HepG2 (cell line): Measurements from ENCODE around the gene PRR29. TPM values are rescaled to one million over a fixed set of nuclear protein-coding genes. Genes with fewer than 3 reads are reported as not detected.

Experiments
- ATAC-seq: fragments of 200-7000 bp; cut with Tn5 transposase; 3 replicates; pipeline ENCODE4 v1.9.1; 2020; ENCODE audit warnings: mild to moderate bottlenecking, moderate library complexity
- BruUV-seq: library from RNA; stranded (reverse); fragments of 400-500 nt; replicated peaks from 2 replicates; lab custom pipeline; 2021; lab: Mats Ljungman, UMichigan
- CTCF ChIA-PET: fragments of 300-600 bp; formaldehyde crosslinking; extraction: SDS; loops from one replicate; lab custom pipeline; 2021; ENCODE audit warnings: low total read pairs, inconsistent platforms, low intra/inter-chr PET ratio; lab: Yijun Ruan, JAX
- POLR2A ChIA-PET: fragments of 350-600 bp; sonication (Branson Sonifier 250); formaldehyde crosslinking; loops from one replicate; lab custom pipeline; 2020; ENCODE audit warnings: antibody characterized with exemption, inconsistent platforms; lab: Yijun Ruan, JAX
- DNase-seq: peaks from one replicate; pipeline ENCODE4 v3.0.0-alpha.2; 2015; ENCODE audit warnings: low spot score
- FAIRE-seq: peaks from 3 replicates; lab custom pipeline; 2011; peaks lifted over from hg19 to GRCh38; lab: Jason Lieb, UNC
- H2AFZ ChIP-seq: one replicate; pipeline ENCODE4 v1.6.1; 2011; ENCODE audit warnings: low read length, inconsistent platforms
- H3K27ac ChIP-seq: fragments of 300-600 bp; 3 replicates; pipeline ENCODE4 v1.8.0; 2011; ENCODE audit warnings: mixed run types, mild to moderate bottlenecking, mixed read lengths, low read length, inconsistent platforms; ENCODE audit not compliant: insufficient read depth; ENCODE audit errors: extremely low read length
- H3K27me3 ChIP-seq, 2 experiments: fragments of 200-600 bp in 1 of 2; 2 replicates in 1 of 2; 3 replicates in 1 of 2; pipeline versions ENCODE4 v1.6.0 to v1.8.0; 2011; ENCODE audit warnings: low read length in 2 of 2, mild to moderate bottlenecking in 2 of 2, moderate library complexity in 2 of 2, inconsistent platforms in 1 of 2; ENCODE audit not compliant: insufficient read depth in 2 of 2, control insufficient read depth in 1 of 2
- H3K36me3 ChIP-seq, 2 experiments: fragments of 200-600 bp in 1 of 2; replicated peaks in 1 of 2; 2 replicates in 1 of 2; 3 replicates in 1 of 2; pipeline versions ENCODE4 v1.5.1 to v1.8.0; 2011; ENCODE audit warnings: low read length in 2 of 2, inconsistent platforms in 1 of 2; ENCODE audit not compliant: insufficient read depth in 2 of 2, control insufficient read depth in 1 of 2
- H3K4me1 ChIP-seq: 2 replicates; pipeline ENCODE4 v1.5.1; 2012; ENCODE audit warnings: low read length, inconsistent platforms; ENCODE audit not compliant: insufficient read depth
- H3K4me2 ChIP-seq: 2 replicates; pipeline ENCODE4 v1.6.0; 2011; ENCODE audit warnings: low read depth, low read length, inconsistent platforms
- H3K4me3 ChIP-seq, 3 experiments: fragments of 200-600 bp in 1 of 3; sonication (generic), shearing (Covaris generic) in 1 of 3; replicated peaks in 1 of 3; 2 replicates each; pipeline ENCODE4 v1.5.1; 2011 to 2016; ENCODE audit warnings: low read length in 3 of 3, inconsistent platforms in 2 of 3, low read depth in 2 of 3, mild to moderate bottlenecking in 2 of 3, control low read depth in 1 of 3, mixed read lengths in 1 of 3; ENCODE audit not compliant: insufficient read depth in 1 of 3
- H3K79me2 ChIP-seq: one replicate; pipeline ENCODE4 v1.6.1; 2011; ENCODE audit warnings: low read length, inconsistent platforms; ENCODE audit not compliant: insufficient read depth
- H3K9ac ChIP-seq: 2 replicates; pipeline ENCODE4 v1.6.0; 2011; ENCODE audit warnings: mild to moderate bottlenecking, low read depth, low read length, inconsistent platforms; ENCODE audit not compliant: insufficient read depth
- H3K9me3 ChIP-seq: 2 replicates; pipeline ENCODE4 v1.5.1; 2012; ENCODE audit warnings: mild to moderate bottlenecking, low read length
- H4K20me1 ChIP-seq: 2 replicates; pipeline ENCODE4 v1.6.0; 2011; ENCODE audit warnings: inconsistent platforms, mild to moderate bottlenecking, low read length, moderate library complexity; ENCODE audit not compliant: insufficient read depth
- ELF4 ChIP-seq: sonication (generic); formaldehyde crosslinking; IDR thresholded peaks from 2 replicates; pipeline ENCODE4 v1.5.0; 2020; ENCODE audit warnings: missing genetic modification reagents, mild to moderate bottlenecking, moderate library complexity, borderline replicate concordance
- KAT8 ChIP-seq: IDR thresholded peaks from 2 replicates; pipeline ENCODE4 v1.6.1; 2016; ENCODE audit warnings: missing genetic modification reagents, missing compliant biosample characterization
- MAZ ChIP-seq, 2 experiments: sonication (generic) in 1 of 2; formaldehyde crosslinking in 1 of 2; IDR thresholded peaks; 2 replicates each; pipeline versions ENCODE4 v1.5.0 to v1.6.1; 2012 to 2020; ENCODE audit warnings: low read depth in 2 of 2, mild to moderate bottlenecking in 2 of 2, borderline replicate concordance in 1 of 2, improper control_type of control experiment in 1 of 2, low read length in 1 of 2, missing genetic modification reagents in 1 of 2, moderate library complexity in 1 of 2
- NCOR1 ChIP-seq: fragments of 200-600 bp; sonication (generic); IDR thresholded peaks from 2 replicates; pipeline ENCODE4 v1.7.0; 2017; ENCODE audit warnings: antibody characterized with exemption, low read length, borderline replicate concordance
- NFAT5 ChIP-seq: sonication (generic); formaldehyde crosslinking; IDR thresholded peaks from 2 replicates; pipeline ENCODE4 v1.4.0; 2020; ENCODE audit warnings: missing genetic modification reagents
- NRL ChIP-seq: sonication (generic); formaldehyde crosslinking; IDR thresholded peaks from 2 replicates; pipeline ENCODE4 v1.5.0; 2020; ENCODE audit warnings: missing genetic modification reagents, mild to moderate bottlenecking, moderate library complexity, borderline replicate concordance
- PLRG1 ChIP-seq: fragments of 450-650 bp; conservative IDR thresholded peaks from 2 replicates; pipeline ENCODE4 v1.6.1; 2016
- THAP11 ChIP-seq: IDR thresholded peaks from 2 replicates; pipeline ENCODE4 v1.6.1; 2016; ENCODE audit warnings: missing biosample characterization, missing genetic modification reagents
- ZBTB33 ChIP-seq: sonication (generic); formaldehyde crosslinking; IDR thresholded peaks from 2 replicates; pipeline ENCODE4 v1.4.0; 2020; ENCODE audit warnings: missing genetic modification reagents
- ZNF225 ChIP-seq: sonication (generic); formaldehyde crosslinking; IDR thresholded peaks from 2 replicates; pipeline ENCODE4 v1.4.0; 2020; ENCODE audit warnings: mild to moderate bottlenecking, missing genetic modification reagents
- ZNF350 ChIP-seq: sonication (generic); formaldehyde crosslinking; IDR thresholded peaks from 2 replicates; pipeline ENCODE4 v1.4.0; 2020; ENCODE audit warnings: mild to moderate bottlenecking, low read depth, missing genetic modification reagents, borderline replicate concordance
- ZNF841 ChIP-seq: sonication (generic); formaldehyde crosslinking; IDR thresholded peaks from 2 replicates; pipeline ENCODE4 v1.8.1; 2023; ENCODE audit warnings: missing genetic modification reagents, borderline replicate concordance
- WGBS: methylation state at CpG from one replicate; pipeline ENCODE4 v1.1.6; 2017; ENCODE audit warnings: low lambda C conversion rate; 5-methylcytosine and 5-hydroxymethylcytosine counted together
- in situ Hi-C: cut with HindIII; loops from 2 replicates; pipeline ENCODE4 v1.10.0; 2017; ENCODE audit warnings: low pct_unique_long_range_greater_than_20kb; ENCODE audit not compliant: extremely low pct_ligation_motif_present
- intact Hi-C: fragments of 100-400 bp; cut with micrococcal nuclease; formaldehyde crosslinking; loops from one replicate; pipeline ENCODE4 v1.10.0; 2022; ENCODE audit not compliant: unreplicated experiment
- polyA plus RNA-seq, 8 experiments: library from polyadenylated mRNA; depleted of rRNA in 3 of 8; stranded (reverse) in 7 of 8; unstranded in 1 of 8; fragments of >200 nt; fragmentation: Illumina TruSeq in 4 of 8; extraction: Trizol in 4 of 8; gene quantifications; 2 replicates each; pipeline versions ENCODE4 v1.2.1 to v1.2.3, GENCODE V29; 2011 to 2016; ENCODE audit warnings: low read depth in 4 of 8, missing spikeins in 1 of 8, mixed read lengths in 1 of 8; ENCODE audit not compliant: insufficient read depth in 1 of 8
- total RNA-seq, 5 experiments: library from RNA; depleted of rRNA; stranded (reverse); fragments of >200 nt; fragmentation: Illumina TruSeq; extraction: Trizol; gene quantifications; 2 replicates each; pipeline ENCODE4 v1.2.3, GENCODE V29; 2016; ENCODE audit warnings: low read depth in 1 of 5
- TF ChIP-seq, protein P1 (sequence below): sonication (generic); formaldehyde crosslinking; conservative IDR thresholded peaks from 2 replicates; pipeline ENCODE4 v1.8.0; 2022; ENCODE audit warnings: low read depth, missing genetic modification reagents

PRR29 gene
- total and polyA plus RNA-seq, 2 of the 13 experiments (the other 11 are each of a cell fraction or from before 2014, with no cell fraction given), result 0.07 to 0.20 TPM

- H3K4me3 ChIP-seq, result peak overlapping the region in 1 of 3 experiments; percentile 29; a peak in 1 of 6 replicates
- peaks cover 24% of the 10 kb centered on the region for H3K4me1 ChIP-seq
- H3K9ac ChIP-seq, result no peak overlapping the region
- no peak overlapping the region for H2AFZ ChIP-seq
- H3K36me3 ChIP-seq, result no peaks in the 10 kb centered on the region
- ChIA-PET CTCF (no interaction called here), POLR2A (interaction anchor here (0.7 to 1.6 kb wide), 6 partner anchors 11 to 411 kb away, joined by 3 to 9 read pairs (median 4); partner anchors contain the start of gene DCAF7)
- no peak for FAIRE-seq
- peak overlapping the region; percentile 52 for H3K4me2 ChIP-seq
- no peaks in the 10 kb centered on the region; the same call in 1 of the 2 replicates for H4K20me1 ChIP-seq
- H3K9me3 ChIP-seq, result no peaks in the 10 kb centered on the region
- in situ Hi-C loops, result no loop called here
- ATAC-seq, result peak; percentile 65
- BruUV-seq, result no TSS peak
- WGBS, result 47% methylated on average over 36 of the region's 37 CpGs
- intact Hi-C loops, result no loop called here
- no peaks in the 10 kb centered on the region for H3K79me2 ChIP-seq
- H3K27me3 ChIP-seq, result peaks cover 6 to 28% of the 10 kb centered on the region in 2 experiments; a peak in 2 of 5 replicates
- peak overlapping the region; percentile 2 for H3K27ac ChIP-seq
- peak; percentile 68 for DNase-seq
- TF ChIP-seq KAT8 (CRISPR knock-in tag) (0 out of 2 replicates have a peak, but pooled peaks have one; percentile 9), NFAT5 (CRISPR knock-in tag) (no peak), ZNF350 (CRISPR knock-in tag) (0 out of 2 replicates have a peak, but pooled peaks have one; percentile 21), ZNF225 (CRISPR knock-in tag) (peak; percentile 1; the same call in 1 of the 2 replicates), NCOR1 (no peak), ZNF841 (CRISPR knock-in tag) (no peak), MAZ (IDR thresholded peaks at IDR 0.05; ENCODE audit: borderline replicate concordance, low read depth, low read length) (no peak), MAZ (CRISPR knock-in tag; IDR thresholded peaks at IDR 0.05; ENCODE audit: low read depth) (0 out of 2 replicates have a peak, but pooled peaks have one; percentile 17), THAP11 (0 out of 2 replicates have a peak, but pooled peaks have one; percentile 1), PLRG1 (no peak), ELF4 (CRISPR knock-in tag) (no peak), ZBTB33 (CRISPR knock-in tag) (peak; percentile 61; the same call in 1 of the 2 replicates), NRL (CRISPR knock-in tag) (no peak)
- TF ChIP-seq, protein P1, sequence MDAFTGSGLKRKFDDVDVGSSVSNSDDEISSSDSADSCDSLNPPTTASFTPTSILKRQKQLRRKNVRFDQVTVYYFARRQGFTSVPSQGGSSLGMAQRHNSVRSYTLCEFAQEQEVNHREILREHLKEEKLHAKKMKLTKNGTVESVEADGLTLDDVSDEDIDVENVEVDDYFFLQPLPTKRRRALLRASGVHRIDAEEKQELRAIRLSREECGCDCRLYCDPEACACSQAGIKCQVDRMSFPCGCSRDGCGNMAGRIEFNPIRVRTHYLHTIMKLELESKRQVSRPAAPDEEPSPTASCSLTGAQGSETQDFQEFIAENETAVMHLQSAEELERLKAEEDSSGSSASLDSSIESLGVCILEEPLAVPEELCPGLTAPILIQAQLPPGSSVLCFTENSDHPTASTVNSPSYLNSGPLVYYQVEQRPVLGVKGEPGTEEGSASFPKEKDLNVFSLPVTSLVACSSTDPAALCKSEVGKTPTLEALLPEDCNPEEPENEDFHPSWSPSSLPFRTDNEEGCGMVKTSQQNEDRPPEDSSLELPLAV, result no peak
Observed at GRCh38 chr17:63961355-63962212, 36.6 kb upstream of the PRR29 start.
